Measurements from ENCODE around the gene TOP1.
"Not testable (repeated sequence)": the region's sequence is repeated elsewhere in the genome, so short reads cannot be mapped to it uniquely, and the experiment has no call there.

TOP1 gene

GRCh38 chr20:41095110-41095969 is 66.7 kb downstream of the TOP1 start:
- peak; percentile 62 for DNase-seq

- no peak for DNase-seq
Measured at GRCh38 chr20:41098703-41099250, 70.2 kb downstream of the TOP1 start.

GRCh38 chr20:41100001-41100480 is 71.4 kb downstream of the TOP1 start:
- DNase-seq, result no peak

- no peak for DNase-seq
Measured at GRCh38 chr20:41101660-41102059, 73.0 kb downstream of the TOP1 start.

GRCh38 chr20:41108531-41108930 is 79.9 kb downstream of the TOP1 start:
- DNase-seq, result no peak

- no peak for DNase-seq
Measured at GRCh38 chr20:41110012-41110411, 81.4 kb downstream of the TOP1 start.

- no peak for DNase-seq
Measured at GRCh38 chr20:41110930-41111577, 82.4 kb downstream of the TOP1 start.

GRCh38 chr20:41111578-41111951 is 82.9 kb downstream of the TOP1 start:
- DNase-seq, result peak; percentile 92

GRCh38 chr20:41116282-41116956 is 87.8 kb downstream of the TOP1 start:
- DNase-seq, result no peak

GRCh38 chr20:41118159-41118558 is 89.5 kb downstream of the TOP1 start:
- not testable (repeated sequence) for DNase-seq

GRCh38 chr20:41118632-41119031 is 90.0 kb downstream of the TOP1 start:
- DNase-seq, result no peak

- no peak for DNase-seq
Measured at GRCh38 chr20:41119614-41120561, 91.3 kb downstream of the TOP1 start.

GRCh38 chr20:41121399-41121798 is 92.8 kb downstream of the TOP1 start:
- DNase-seq, result no peak

- DNase-seq, result no peak
Measured at GRCh38 chr20:41123631-41124030, 95.0 kb downstream of the TOP1 start.

- no peak for DNase-seq
Measured at GRCh38 chr20:41124451-41125094, 96.0 kb downstream of the TOP1 start.

- no peak for DNase-seq
Measured at GRCh38 chr20:41125530-41126457, 97.2 kb downstream of the TOP1 start.

- no peak for DNase-seq
Measured at GRCh38 chr20:41126719-41127118, 98.1 kb downstream of the TOP1 start.

GRCh38 chr20:41128317-41128716 is 99.7 kb downstream of the TOP1 start:
- DNase-seq, result not testable (repeated sequence)

GRCh38 chr20:41131594-41132387 is 103.2 kb downstream of the TOP1 start:
- DNase-seq, result no peak

- DNase-seq, result not testable (repeated sequence)
Measured at GRCh38 chr20:41132388-41132775, 103.8 kb downstream of the TOP1 start.

All from NCI-H2227 treated with DMSO at 0.1 percent for 48 hours (cell line).